Left renal pelvis (tissue), 4 donors: ENCODE data around the gene CIDEC. TPM values are rescaled to one million over a fixed set of nuclear protein-coding genes. Genes with fewer than 3 reads are reported as not detected.
A peak's percentile ranks its signal among the peaks of the same experiment; 100 is the strongest.
"Not testable (repeated sequence)": the region's sequence is repeated elsewhere in the genome, so short reads cannot be mapped to it uniquely, and the experiment has no call there.

ENCODE experiments used
- DNase-seq, 4 donors: peaks; one replicate each; pipeline ENCODE4 v3.0.0-alpha.2; 2013; ENCODE audit warnings: low read depth in 4 of 4, low spot score in 3 of 4
- polyA plus RNA-seq, 4 donors: library from polyadenylated mRNA; unstranded; fragments of 120-200 nt; gene quantifications; one replicate each; pipeline ENCODE4 v1.2.1, GENCODE V29; 2013; ENCODE audit not compliant: insufficient read length in 4 of 4

CIDEC gene
- polyA plus RNA-seq, 4 donors: 0.37 TPM; not detected in 3

GRCh38 chr3:9851383-9851782 lies 28.7 kb downstream of the CIDEC start:
- not testable (repeated sequence) for DNase-seq

- not testable (repeated sequence) for DNase-seq
Measured at GRCh38 chr3:9848860-9849259, 31.2 kb downstream of the CIDEC start.

GRCh38 chr3:9847870-9848269 lies 32.2 kb downstream of the CIDEC start:
- DNase-seq: not testable (repeated sequence)

- DNase-seq: no peak
Measured at GRCh38 chr3:9846931-9847488, 33.0 kb downstream of the CIDEC start.

GRCh38 chr3:9846231-9846630 lies 33.8 kb downstream of the CIDEC start:
- no peak for DNase-seq

GRCh38 chr3:9843715-9844438 lies 36.2 kb downstream of the CIDEC start, which contains the start of gene RPUSD3:
Gene RPUSD3 (minus strand): TSS chr3:9844008. CDS start chr3:9843990, 18 bp downstream.
- DNase-seq: peak; percentile 88 to 96 (median 92)

- DNase-seq: no peak
Measured at GRCh38 chr3:9841015-9841414, 39.0 kb downstream of the CIDEC start.

GRCh38 chr3:9838856-9839255 lies 41.2 kb downstream of the CIDEC start:
- no peak for DNase-seq

- DNase-seq: no peak
Measured at GRCh38 chr3:9837701-9838582, 42.1 kb downstream of the CIDEC start.

GRCh38 chr3:9834520-9835380 lies 45.3 kb downstream of the CIDEC start:
- no peak for DNase-seq

- no peak for DNase-seq
Measured at GRCh38 chr3:9833078-9833477, 47.0 kb downstream of the CIDEC start.

GRCh38 chr3:9831253-9831652 lies 48.8 kb downstream of the CIDEC start:
- DNase-seq: no peak

GRCh38 chr3:9828801-9829755 lies 51.0 kb downstream of the CIDEC start:
- DNase-seq: no peak

GRCh38 chr3:9826815-9827573 lies 53.1 kb downstream of the CIDEC start:
- no peak for DNase-seq

GRCh38 chr3:9825451-9826040 lies 54.5 kb downstream of the CIDEC start:
- no peak for DNase-seq

GRCh38 chr3:9820946-9821345 lies 59.1 kb downstream of the CIDEC start:
- no peak for DNase-seq

GRCh38 chr3:9820543-9820942 lies 59.5 kb downstream of the CIDEC start:
- DNase-seq: no peak

GRCh38 chr3:9818666-9819335 lies 61.3 kb downstream of the CIDEC start:
- no peak for DNase-seq
